T-helper 9 cell (primary cell): ENCODE results near the gene SCAMP4.

Experiments used
- DNase-seq: peaks from one replicate; pipeline ENCODE4 v3.0.0-alpha.2; 2020

SCAMP4 gene

GRCh38 chr19:1917146-1917545 lies 11.9 kb downstream of the SCAMP4 start:
- DNase-seq: no peak

- no peak for DNase-seq
Observed at GRCh38 chr19:1917926-1918325, 12.7 kb downstream of the SCAMP4 start.

- DNase-seq: no peak
Observed at GRCh38 chr19:1918975-1919374, 13.8 kb downstream of the SCAMP4 start.

GRCh38 chr19:1920644-1921043 lies 15.4 kb downstream of the SCAMP4 start:
- no peak for DNase-seq

GRCh38 chr19:1921326-1921725 lies 16.1 kb downstream of the SCAMP4 start:
- no peak for DNase-seq

GRCh38 chr19:1921825-1922224 lies 16.6 kb downstream of the SCAMP4 start:
- no peak for DNase-seq

- DNase-seq: no peak
Observed at GRCh38 chr19:1922803-1923202, 17.6 kb downstream of the SCAMP4 start.

GRCh38 chr19:1923319-1923718 lies 18.1 kb downstream of the SCAMP4 start:
- no peak for DNase-seq

- DNase-seq: no peak
Observed at GRCh38 chr19:1924320-1924961, 19.2 kb downstream of the SCAMP4 start.

GRCh38 chr19:1925544-1925943 lies 20.3 kb downstream of the SCAMP4 start:
- DNase-seq: no peak

- DNase-seq: peak; percentile 80
Observed at GRCh38 chr19:1929021-1929742, 24.0 kb downstream of the SCAMP4 start.

GRCh38 chr19:1931445-1931844 lies 26.2 kb downstream of the SCAMP4 start:
- DNase-seq: no peak

- no peak for DNase-seq
Observed at GRCh38 chr19:1932395-1932794, 27.2 kb downstream of the SCAMP4 start.

GRCh38 chr19:1933244-1933643 lies 28.0 kb downstream of the SCAMP4 start:
- DNase-seq: no peak

- no peak for DNase-seq
Observed at GRCh38 chr19:1933942-1934341, 28.7 kb downstream of the SCAMP4 start.

GRCh38 chr19:1935484-1936208 lies 30.4 kb downstream of the SCAMP4 start:
- no peak for DNase-seq

GRCh38 chr19:1936430-1936829 lies 31.2 kb downstream of the SCAMP4 start:
- no peak for DNase-seq

GRCh38 chr19:1936916-1937610 lies 31.9 kb downstream of the SCAMP4 start:
- DNase-seq: no peak

- DNase-seq: no peak
Observed at GRCh38 chr19:1938071-1938470, 32.9 kb downstream of the SCAMP4 start.

- no peak for DNase-seq
Observed at GRCh38 chr19:1941146-1942077, 36.2 kb downstream of the SCAMP4 start, which contains the start of gene CSNK1G2. Gene CSNK1G2 (plus strand): TSS chr19:1941172. CDS start chr19:1969773, 28,601 bp downstream.

- peak; percentile 81 for DNase-seq
Observed at GRCh38 chr19:1942078-1942933, 37.1 kb downstream of the SCAMP4 start.
